NCI-H2081 treated with DMSO at 0.1 percent for 48 hours (cell line): ENCODE data around the gene NELL1.
A peak's percentile ranks its signal among the peaks of the same experiment; 100 is the strongest.

ENCODE experiments used
- DNase-seq: peaks from one replicate; lab custom pipeline; 2025; lab: John Stamatoyannopoulos, UW

The NELL1 gene

DNA sequence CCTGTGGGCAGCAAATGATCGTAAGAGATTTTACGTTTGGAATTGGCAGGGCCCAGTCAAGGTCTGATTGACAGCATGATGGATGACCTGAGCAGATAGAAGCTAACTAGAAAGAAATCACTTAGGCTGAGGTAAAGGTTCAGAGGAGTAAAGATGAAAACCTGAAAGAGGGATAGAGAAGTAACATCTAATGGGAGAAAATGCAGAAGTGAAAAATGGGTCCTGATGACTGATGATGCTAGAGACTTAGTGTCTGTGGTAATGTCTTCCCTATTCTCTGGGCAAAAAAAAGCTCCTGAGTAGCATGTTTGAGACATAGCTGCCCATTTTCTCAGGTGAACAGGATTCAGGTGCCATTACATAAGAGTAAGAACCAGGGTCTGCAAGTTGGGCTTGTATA lies 894.7 kb downstream of the NELL1 start:
- no peak for DNase-seq

DNA sequence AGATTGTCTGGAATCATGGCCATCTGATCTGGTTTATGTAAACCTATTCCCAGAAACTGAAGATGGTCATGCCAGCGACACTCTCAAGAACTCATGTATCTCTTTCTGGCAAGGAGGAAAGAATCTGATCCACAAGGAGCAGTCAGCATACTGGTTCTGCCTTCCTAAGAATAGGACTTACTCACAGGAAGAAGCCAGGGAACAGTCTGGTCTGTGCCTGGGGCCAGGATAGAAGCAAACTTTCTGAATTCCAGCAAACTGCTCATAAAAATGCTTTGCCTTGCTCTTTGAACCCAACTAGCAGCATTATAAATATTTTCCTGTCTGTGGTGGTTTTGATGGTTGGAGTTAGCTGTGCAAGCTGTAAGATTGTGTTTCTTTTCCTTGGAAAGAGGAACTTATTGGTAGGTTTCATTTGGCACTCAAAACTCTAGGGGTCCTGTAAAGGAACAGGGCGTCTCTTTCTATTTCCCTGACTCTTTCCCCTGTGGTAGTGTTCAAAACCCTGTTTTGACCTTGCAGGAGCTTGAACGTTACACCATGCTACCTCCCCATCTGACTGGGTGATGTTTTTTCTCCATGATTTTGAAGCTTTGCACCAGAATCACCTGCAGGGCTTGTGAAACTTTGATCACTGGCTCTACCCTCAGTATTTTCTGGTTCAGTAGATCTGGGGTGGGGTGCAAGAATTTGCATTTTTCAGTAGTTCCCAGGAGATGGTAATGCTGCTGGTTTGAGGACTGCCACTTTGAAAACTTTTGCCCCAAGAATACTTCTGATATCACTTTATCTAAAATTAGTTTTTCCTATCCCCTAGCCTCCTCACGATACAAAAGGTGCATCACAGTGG lies 895.7 kb downstream of the NELL1 start:
- DNase-seq, result no peak

- DNase-seq, result no peak
These were observed 897.2 kb downstream of the NELL1 start for GRCh38 chr11:21566521-21567117.

GRCh38 chr11:21567645-21568290 lies 898.4 kb downstream of the NELL1 start:
- peak; percentile 63 for DNase-seq

DNA sequence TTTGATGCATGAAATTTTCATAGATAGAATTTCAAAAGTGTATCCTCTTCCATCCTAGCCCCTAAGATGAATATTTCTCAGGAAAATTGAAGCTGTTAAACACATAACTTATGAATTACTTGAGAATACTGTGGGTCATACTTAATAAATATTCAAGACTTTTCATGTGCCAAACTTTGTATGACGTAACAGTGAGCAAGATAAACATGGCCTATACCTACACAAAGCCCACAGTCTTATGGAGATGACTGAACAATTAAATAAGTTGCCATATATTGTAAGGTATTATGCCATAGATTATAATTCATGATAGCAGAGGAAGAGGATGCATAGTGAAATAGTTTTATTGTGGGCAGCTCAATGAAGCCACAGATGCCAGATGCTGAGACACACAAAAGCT lies 902.8 kb downstream of the NELL1 start:
- DNase-seq, result no peak

GRCh38 chr11:21582791-21583190 lies 913.4 kb downstream of the NELL1 start:
- no peak for DNase-seq

DNA sequence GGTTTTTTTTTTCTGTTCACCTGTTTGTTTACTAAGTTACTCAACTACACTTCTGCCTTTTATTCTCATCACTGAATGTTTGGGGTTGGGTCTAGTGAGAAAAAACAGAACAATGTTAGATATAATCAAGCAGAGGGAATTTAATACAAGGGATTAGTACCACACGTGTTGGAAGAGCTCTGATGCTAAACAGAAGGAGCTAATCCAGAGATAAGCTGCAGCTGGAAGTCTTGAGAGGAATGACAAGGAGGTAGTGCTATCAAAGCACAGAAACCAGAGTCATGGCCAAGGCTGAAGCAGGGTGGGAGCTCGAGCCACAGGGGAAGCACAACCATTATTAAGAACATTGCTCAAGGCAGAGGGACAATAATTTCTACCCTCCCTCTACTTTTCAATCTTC lies 919.4 kb downstream of the NELL1 start:
- no peak for DNase-seq

DNA sequence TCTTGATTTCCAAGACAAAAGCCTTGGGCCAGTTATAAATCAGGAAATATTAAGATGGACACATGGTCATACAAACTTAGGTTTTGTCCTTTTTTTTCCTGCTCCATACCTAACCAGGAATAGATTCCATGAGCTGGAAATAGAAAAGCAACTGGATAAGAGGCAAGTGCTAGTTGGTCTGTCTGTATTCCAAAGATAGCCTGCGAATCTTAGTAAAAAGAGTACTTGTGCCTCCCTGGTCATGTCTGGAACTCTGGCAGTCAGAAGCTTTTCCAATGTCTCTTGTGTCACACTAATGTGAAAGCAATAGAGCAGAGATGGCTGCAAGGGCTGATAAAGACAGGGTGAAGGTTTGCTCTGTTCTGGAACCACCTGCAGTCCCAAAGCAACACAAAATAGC lies 933.3 kb downstream of the NELL1 start:
- no peak for DNase-seq

- DNase-seq, result no peak
These were observed 934.5 kb downstream of the NELL1 start for GRCh38 chr11:21603886-21604285.

- no peak for DNase-seq
These were observed 935.2 kb downstream of the NELL1 start for GRCh38 chr11:21604564-21604963.

GRCh38 chr11:21612326-21612725 lies 942.9 kb downstream of the NELL1 start:
- DNase-seq, result no peak

GRCh38 chr11:21614961-21615360 lies 945.6 kb downstream of the NELL1 start:
- no peak for DNase-seq

- no peak for DNase-seq
These were observed 946.6 kb downstream of the NELL1 start for GRCh38 chr11:21615955-21616371.

GRCh38 chr11:21622566-21622965 lies 953.2 kb downstream of the NELL1 start:
- no peak for DNase-seq

- no peak for DNase-seq
These were observed 953.6 kb downstream of the NELL1 start for GRCh38 chr11:21622995-21623394.
